WTC11 (cell line): ENCODE measurements around the gene SMOC1. TPM values are rescaled to one million over a fixed set of nuclear protein-coding genes. Genes with fewer than 3 reads are reported as not detected.

Source experiments
- ATAC-seq: fragments of 200-7000 bp; cut with Tn5 transposase; 2 replicates; pipeline ENCODE4 v1.10.0; 2021; ENCODE audit warnings: mild to moderate bottlenecking, moderate library complexity
- CTCF ChIA-PET: fragments of 300-600 bp; sonication (Branson Sonifier 250); formaldehyde crosslinking; loops from one replicate; lab custom pipeline; 2021; ENCODE audit warnings: antibody characterized with exemption; lab: Charles Lee
- POLR2A ChIA-PET: fragments of 350-600 bp; sonication (Branson Sonifier 250); formaldehyde crosslinking; loops from one replicate; lab custom pipeline; 2021; ENCODE audit warnings: antibody characterized with exemption; lab: Charles Lee
- DNase-seq: peaks from one replicate; pipeline ENCODE4 v3.0.0; 2021; ENCODE audit warnings: low spot score
- H3K27ac Mint-ChIP-seq: 2 replicates; pipeline ENCODE4 v1.8.0; 2021; ENCODE audit warnings: mixed read lengths
- H3K27me3 Mint-ChIP-seq: 2 replicates; pipeline ENCODE4 v1.8.0; 2021; ENCODE audit warnings: low read depth, mild to moderate bottlenecking, moderate library complexity, mixed read lengths
- H3K36me3 Mint-ChIP-seq: 2 replicates; pipeline ENCODE4 v1.8.0; 2021; ENCODE audit warnings: mixed read lengths
- H3K4me1 Mint-ChIP-seq: 2 replicates; pipeline ENCODE4 v1.8.0; 2022; ENCODE audit warnings: mixed read lengths
- H3K4me3 Mint-ChIP-seq: 2 replicates; pipeline ENCODE4 v1.8.0; 2021; ENCODE audit warnings: mild to moderate bottlenecking, moderate library complexity, mixed read lengths
- H3K9me3 Mint-ChIP-seq: 2 replicates; pipeline ENCODE4 v1.8.0; 2021; ENCODE audit warnings: mixed read lengths
- ATF6 ChIP-seq: sonication (generic); formaldehyde crosslinking; IDR thresholded peaks from 2 replicates; pipeline ENCODE4 v1.8.1; 2023; ENCODE audit warnings: mild to moderate bottlenecking, missing genetic modification reagents
- CBFB ChIP-seq: sonication (generic); formaldehyde crosslinking; IDR thresholded peaks from 2 replicates; pipeline ENCODE4 v1.8.1; 2022; ENCODE audit warnings: mild to moderate bottlenecking, low read depth, missing genetic modification reagents
- CDX4 ChIP-seq: fragments of 250-450 bp; sonication (Bioruptor Pico); IDR thresholded peaks from 2 replicates; pipeline ENCODE4 v1.9.0; 2021; ENCODE audit warnings: moderate library complexity, mild to moderate bottlenecking, inconsistent platforms, borderline replicate concordance
- CREB1 ChIP-seq: sonication (generic); formaldehyde crosslinking; IDR thresholded peaks from 2 replicates; pipeline ENCODE4 v1.8.0; 2023; ENCODE audit warnings: mild to moderate bottlenecking, missing genetic modification reagents
- E2F5 ChIP-seq: sonication (generic); formaldehyde crosslinking; IDR thresholded peaks from 2 replicates; pipeline ENCODE4 v1.8.1; 2022; ENCODE audit warnings: mild to moderate bottlenecking, moderate library complexity, missing genetic modification reagents
- EMX1 ChIP-seq: fragments of 250-450 bp; sonication (Bioruptor Pico); IDR thresholded peaks from 2 replicates; pipeline ENCODE4 v1.8.0; 2021; ENCODE audit warnings: mild to moderate bottlenecking
- ESRRA ChIP-seq: sonication (generic); formaldehyde crosslinking; IDR thresholded peaks from 2 replicates; pipeline ENCODE4 v1.8.1; 2022; ENCODE audit warnings: mild to moderate bottlenecking, missing genetic modification reagents, borderline replicate concordance
- ETV6 ChIP-seq: sonication (generic); formaldehyde crosslinking; IDR thresholded peaks from 2 replicates; pipeline ENCODE4 v1.8.1; 2022; ENCODE audit warnings: mild to moderate bottlenecking, missing genetic modification reagents
- FOXP1 ChIP-seq: sonication (generic); formaldehyde crosslinking; IDR thresholded peaks from 2 replicates; pipeline ENCODE4 v1.8.0; 2022; ENCODE audit warnings: missing genetic modification reagents, mild to moderate bottlenecking, moderate library complexity, borderline replicate concordance
- FOXP4 ChIP-seq: sonication (generic); formaldehyde crosslinking; IDR thresholded peaks from 2 replicates; pipeline ENCODE4 v1.8.0; 2022; ENCODE audit warnings: mild to moderate bottlenecking, missing genetic modification reagents
- GRHL2 ChIP-seq: fragments of 250-450 bp; sonication (Bioruptor Pico); IDR thresholded peaks from 2 replicates; pipeline ENCODE4 v1.8.0; 2022; ENCODE audit warnings: mild to moderate bottlenecking, moderate library complexity; ENCODE audit not compliant: insufficient replicate concordance, severe bottlenecking
- KAT7 ChIP-seq: sonication (generic); formaldehyde crosslinking; IDR thresholded peaks from 2 replicates; pipeline ENCODE4 v1.8.1; 2023; ENCODE audit warnings: missing genetic modification reagents, mild to moderate bottlenecking, borderline replicate concordance
- MXD4 ChIP-seq: fragments of 250-450 bp; sonication (Bioruptor Pico); IDR thresholded peaks from 2 replicates; pipeline ENCODE4 v1.8.0; 2021; ENCODE audit warnings: mild to moderate bottlenecking, moderate library complexity, borderline replicate concordance
- NFE2L1 ChIP-seq: sonication (generic); formaldehyde crosslinking; IDR thresholded peaks from 2 replicates; pipeline ENCODE4 v1.8.1; 2023; ENCODE audit warnings: missing genetic modification reagents
- NR2C2 ChIP-seq: sonication (generic); formaldehyde crosslinking; IDR thresholded peaks from 2 replicates; pipeline ENCODE4 v1.8.0; 2022; ENCODE audit warnings: mild to moderate bottlenecking, missing genetic modification reagents
- SMAD4 ChIP-seq: sonication (generic); formaldehyde crosslinking; IDR thresholded peaks from 2 replicates; pipeline ENCODE4 v1.8.0; 2022; ENCODE audit warnings: mild to moderate bottlenecking, missing genetic modification reagents
- TEAD1 ChIP-seq: sonication (generic); formaldehyde crosslinking; IDR thresholded peaks from 2 replicates; pipeline ENCODE4 v1.8.0; 2022; ENCODE audit warnings: mild to moderate bottlenecking, missing genetic modification reagents
- ZNF121 ChIP-seq: sonication (generic); formaldehyde crosslinking; IDR thresholded peaks from 2 replicates; pipeline ENCODE4 v1.8.0; 2023; ENCODE audit warnings: missing genetic modification reagents
- ZNF138 ChIP-seq: sonication (generic); formaldehyde crosslinking; conservative IDR thresholded peaks from 2 replicates; pipeline ENCODE4 v1.8.1; 2022; ENCODE audit warnings: mild to moderate bottlenecking, moderate library complexity, missing genetic modification reagents
- ZNF219 ChIP-seq: sonication (generic); formaldehyde crosslinking; IDR thresholded peaks from 2 replicates; pipeline ENCODE4 v1.8.0; 2023; ENCODE audit warnings: missing genetic modification reagents, mild to moderate bottlenecking, borderline replicate concordance
- ZNF671 ChIP-seq: fragments of 250-450 bp; sonication (Bioruptor Pico); IDR thresholded peaks from 2 replicates; pipeline ENCODE4 v1.8.0; 2021; ENCODE audit warnings: mild to moderate bottlenecking
- total RNA-seq: library from RNA; stranded (reverse); gene quantifications from 3 replicates; pipeline ENCODE4 v1.2.3, GENCODE V29; 2021
- TF ChIP-seq, protein P1 (sequence below): sonication (generic); formaldehyde crosslinking; IDR thresholded peaks from 2 replicates; pipeline ENCODE4 v1.8.1; 2022; ENCODE audit warnings: low read depth, mild to moderate bottlenecking, moderate library complexity, missing genetic modification reagents, borderline replicate concordance
- TF ChIP-seq, protein P2 (sequence below): fragments of 200-600 bp; IDR thresholded peaks from 2 replicates; pipeline ENCODE4 v1.8.0; 2022; ENCODE audit warnings: antibody characterized with exemption
- TF ChIP-seq, protein P3 (sequence below): sonication (generic); formaldehyde crosslinking; IDR thresholded peaks from 2 replicates; pipeline ENCODE4 v1.8.1; 2023; ENCODE audit warnings: mild to moderate bottlenecking, missing genetic modification reagents, borderline replicate concordance

SMOC1 gene
- total RNA-seq, 1 experiment from 2014 or later, result 1.1 TPM

DNA sequence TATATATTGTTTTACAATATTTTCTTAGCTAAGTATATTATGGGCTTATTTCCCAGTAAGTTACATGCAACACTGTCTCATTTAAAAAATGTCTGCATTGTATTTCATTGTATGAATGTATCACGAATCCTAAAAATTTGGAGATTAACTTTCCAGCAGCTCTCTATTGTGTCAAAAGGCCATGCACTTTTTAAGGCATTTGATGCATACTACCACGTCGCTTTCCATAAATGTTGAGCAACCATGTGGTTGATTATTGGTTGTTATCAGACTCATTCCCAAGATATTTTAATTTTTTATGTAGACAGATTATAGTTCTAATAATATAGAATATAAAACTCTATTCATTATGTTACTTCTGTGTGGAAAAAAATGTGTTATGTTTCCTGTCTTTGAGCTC, 79.9 kb downstream of the SMOC1 start:
- peaks cover 2% of the 10 kb centered on the region; the same call in 1 of the 2 replicates for H3K4me1 Mint-ChIP-seq
- H3K9me3 Mint-ChIP-seq, result peaks cover 2% of the 10 kb centered on the region; the same call in 1 of the 2 replicates
- H3K27me3 Mint-ChIP-seq, result peaks cover 3% of the 10 kb centered on the region; the same call in 1 of the 2 replicates
- ChIA-PET CTCF (no interaction called here), POLR2A (interaction anchor here (0.6 kb wide), 1 partner anchor 232 kb away, joined by 3 read pairs; no protein-coding TSS in a partner anchor)
- H3K36me3 Mint-ChIP-seq, result no peaks in the 10 kb centered on the region
- ATAC-seq (no peak), DNase-seq (no peak)
- TF ChIP-seq NFE2L1, result no peak
- no peak for TF ChIP-seq ETV6 (CRISPR knock-in tag)
- no peak for TF ChIP-seq TEAD1 (CRISPR knock-in tag)
- TF ChIP-seq ZNF219 (CRISPR knock-in tag), result no peak
- TF ChIP-seq ZNF121 (CRISPR knock-in tag), result no peak
- no peak for TF ChIP-seq ZNF671
- TF ChIP-seq FOXP1 (CRISPR knock-in tag), result no peak
- TF ChIP-seq E2F5 (CRISPR knock-in tag), result no peak
- TF ChIP-seq CREB1 (CRISPR knock-in tag), result no peak
- TF ChIP-seq KAT7, result no peak
- TF ChIP-seq ZNF138 (CRISPR knock-in tag), result no peak
- no peak for TF ChIP-seq CBFB (CRISPR knock-in tag)
- TF ChIP-seq, protein P1, sequence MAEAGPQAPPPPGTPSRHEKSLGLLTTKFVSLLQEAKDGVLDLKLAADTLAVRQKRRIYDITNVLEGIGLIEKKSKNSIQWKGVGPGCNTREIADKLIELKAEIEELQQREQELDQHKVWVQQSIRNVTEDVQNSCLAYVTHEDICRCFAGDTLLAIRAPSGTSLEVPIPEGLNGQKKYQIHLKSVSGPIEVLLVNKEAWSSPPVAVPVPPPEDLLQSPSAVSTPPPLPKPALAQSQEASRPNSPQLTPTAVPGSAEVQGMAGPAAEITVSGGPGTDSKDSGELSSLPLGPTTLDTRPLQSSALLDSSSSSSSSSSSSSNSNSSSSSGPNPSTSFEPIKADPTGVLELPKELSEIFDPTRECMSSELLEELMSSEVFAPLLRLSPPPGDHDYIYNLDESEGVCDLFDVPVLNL, result no peak
- TF ChIP-seq, protein P2, sequence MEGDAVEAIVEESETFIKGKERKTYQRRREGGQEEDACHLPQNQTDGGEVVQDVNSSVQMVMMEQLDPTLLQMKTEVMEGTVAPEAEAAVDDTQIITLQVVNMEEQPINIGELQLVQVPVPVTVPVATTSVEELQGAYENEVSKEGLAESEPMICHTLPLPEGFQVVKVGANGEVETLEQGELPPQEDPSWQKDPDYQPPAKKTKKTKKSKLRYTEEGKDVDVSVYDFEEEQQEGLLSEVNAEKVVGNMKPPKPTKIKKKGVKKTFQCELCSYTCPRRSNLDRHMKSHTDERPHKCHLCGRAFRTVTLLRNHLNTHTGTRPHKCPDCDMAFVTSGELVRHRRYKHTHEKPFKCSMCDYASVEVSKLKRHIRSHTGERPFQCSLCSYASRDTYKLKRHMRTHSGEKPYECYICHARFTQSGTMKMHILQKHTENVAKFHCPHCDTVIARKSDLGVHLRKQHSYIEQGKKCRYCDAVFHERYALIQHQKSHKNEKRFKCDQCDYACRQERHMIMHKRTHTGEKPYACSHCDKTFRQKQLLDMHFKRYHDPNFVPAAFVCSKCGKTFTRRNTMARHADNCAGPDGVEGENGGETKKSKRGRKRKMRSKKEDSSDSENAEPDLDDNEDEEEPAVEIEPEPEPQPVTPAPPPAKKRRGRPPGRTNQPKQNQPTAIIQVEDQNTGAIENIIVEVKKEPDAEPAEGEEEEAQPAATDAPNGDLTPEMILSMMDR, result no peak
- no peak for TF ChIP-seq GRHL2 (CRISPR knock-in tag)
- TF ChIP-seq MXD4 (CRISPR knock-in tag), result no peak
- TF ChIP-seq FOXP4 (CRISPR knock-in tag), result no peak
- TF ChIP-seq EMX1 (CRISPR knock-in tag), result no peak
- TF ChIP-seq NR2C2 (CRISPR knock-in tag), result no peak
- no peak overlapping the region for H3K27ac Mint-ChIP-seq
- no peak overlapping the region for H3K4me3 Mint-ChIP-seq

GRCh38 chr14:69960296-69960695, 81.1 kb downstream of the SMOC1 start:
- POLR2A ChIA-PET, result no interaction called here
- no peaks in the 10 kb centered on the region for H3K36me3 Mint-ChIP-seq
- TF ChIP-seq, protein P3, sequence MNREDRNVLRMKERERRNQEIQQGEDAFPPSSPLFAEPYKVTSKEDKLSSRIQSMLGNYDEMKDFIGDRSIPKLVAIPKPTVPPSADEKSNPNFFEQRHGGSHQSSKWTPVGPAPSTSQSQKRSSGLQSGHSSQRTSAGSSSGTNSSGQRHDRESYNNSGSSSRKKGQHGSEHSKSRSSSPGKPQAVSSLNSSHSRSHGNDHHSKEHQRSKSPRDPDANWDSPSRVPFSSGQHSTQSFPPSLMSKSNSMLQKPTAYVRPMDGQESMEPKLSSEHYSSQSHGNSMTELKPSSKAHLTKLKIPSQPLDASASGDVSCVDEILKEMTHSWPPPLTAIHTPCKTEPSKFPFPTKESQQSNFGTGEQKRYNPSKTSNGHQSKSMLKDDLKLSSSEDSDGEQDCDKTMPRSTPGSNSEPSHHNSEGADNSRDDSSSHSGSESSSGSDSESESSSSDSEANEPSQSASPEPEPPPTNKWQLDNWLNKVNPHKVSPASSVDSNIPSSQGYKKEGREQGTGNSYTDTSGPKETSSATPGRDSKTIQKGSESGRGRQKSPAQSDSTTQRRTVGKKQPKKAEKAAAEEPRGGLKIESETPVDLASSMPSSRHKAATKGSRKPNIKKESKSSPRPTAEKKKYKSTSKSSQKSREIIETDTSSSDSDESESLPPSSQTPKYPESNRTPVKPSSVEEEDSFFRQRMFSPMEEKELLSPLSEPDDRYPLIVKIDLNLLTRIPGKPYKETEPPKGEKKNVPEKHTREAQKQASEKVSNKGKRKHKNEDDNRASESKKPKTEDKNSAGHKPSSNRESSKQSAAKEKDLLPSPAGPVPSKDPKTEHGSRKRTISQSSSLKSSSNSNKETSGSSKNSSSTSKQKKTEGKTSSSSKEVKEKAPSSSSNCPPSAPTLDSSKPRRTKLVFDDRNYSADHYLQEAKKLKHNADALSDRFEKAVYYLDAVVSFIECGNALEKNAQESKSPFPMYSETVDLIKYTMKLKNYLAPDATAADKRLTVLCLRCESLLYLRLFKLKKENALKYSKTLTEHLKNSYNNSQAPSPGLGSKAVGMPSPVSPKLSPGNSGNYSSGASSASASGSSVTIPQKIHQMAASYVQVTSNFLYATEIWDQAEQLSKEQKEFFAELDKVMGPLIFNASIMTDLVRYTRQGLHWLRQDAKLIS (CRISPR knock-in tag), result no peak
- no peak for TF ChIP-seq SMAD4 (CRISPR knock-in tag)
- TF ChIP-seq CDX4 (CRISPR knock-in tag), result no peak
- TF ChIP-seq CBFB (CRISPR knock-in tag), result no peak
- no peak for TF ChIP-seq EMX1 (CRISPR knock-in tag)
- TF ChIP-seq CREB1 (CRISPR knock-in tag), result no peak
- TF ChIP-seq ESRRA, result no peak
- TF ChIP-seq ATF6, result no peak
- TF ChIP-seq TEAD1 (CRISPR knock-in tag), result no peak
- no peak for TF ChIP-seq KAT7

More at GRCh38 chr14:69960296-69960695, 81.1 kb downstream of the SMOC1 start:
- DNase-seq (no peak), ATAC-seq (no peak)
- H3K4me3 Mint-ChIP-seq, result no peak overlapping the region
- peaks cover 2% of the 10 kb centered on the region; the same call in 1 of the 2 replicates for H3K9me3 Mint-ChIP-seq
- H3K27me3 Mint-ChIP-seq, result peaks cover 3% of the 10 kb centered on the region; the same call in 1 of the 2 replicates
- H3K4me1 Mint-ChIP-seq, result peaks cover 2% of the 10 kb centered on the region; the same call in 1 of the 2 replicates
- H3K27ac Mint-ChIP-seq, result no peak overlapping the region
- CTCF ChIA-PET, result no interaction called here
